GM12874 (cell line): ENCODE measurements around the gene SURF2.

Experiments
- CTCF ChIP-seq: IDR thresholded peaks from 2 replicates; pipeline ENCODE4 v1.5.1; 2011; ENCODE audit warnings: low read depth, mild to moderate bottlenecking, control low read depth, low read length, moderate library complexity; ENCODE audit not compliant: insufficient read depth

The SURF2 gene

DNA sequence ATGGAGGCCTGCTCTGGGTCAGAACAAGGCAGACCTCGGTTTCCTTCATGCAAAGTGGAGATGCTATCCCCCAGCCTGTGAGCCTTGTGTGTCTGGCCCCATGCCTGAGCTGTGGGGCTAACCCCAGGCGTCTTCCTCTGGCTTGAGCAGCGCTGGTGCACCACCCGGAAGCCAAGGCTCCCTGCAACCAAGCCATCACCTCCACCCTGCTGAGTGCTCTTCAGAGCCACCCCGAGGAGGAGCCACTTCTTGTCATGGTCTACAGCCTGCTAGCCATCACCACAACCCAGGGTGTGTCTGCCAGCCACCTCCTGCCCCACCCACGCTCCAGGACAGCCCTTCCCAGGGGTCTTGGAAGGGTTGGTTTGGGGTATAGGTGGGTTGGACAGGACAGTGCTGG lies 45.2 kb downstream of the SURF2 start:
- no peak for TF ChIP-seq CTCF

DNA sequence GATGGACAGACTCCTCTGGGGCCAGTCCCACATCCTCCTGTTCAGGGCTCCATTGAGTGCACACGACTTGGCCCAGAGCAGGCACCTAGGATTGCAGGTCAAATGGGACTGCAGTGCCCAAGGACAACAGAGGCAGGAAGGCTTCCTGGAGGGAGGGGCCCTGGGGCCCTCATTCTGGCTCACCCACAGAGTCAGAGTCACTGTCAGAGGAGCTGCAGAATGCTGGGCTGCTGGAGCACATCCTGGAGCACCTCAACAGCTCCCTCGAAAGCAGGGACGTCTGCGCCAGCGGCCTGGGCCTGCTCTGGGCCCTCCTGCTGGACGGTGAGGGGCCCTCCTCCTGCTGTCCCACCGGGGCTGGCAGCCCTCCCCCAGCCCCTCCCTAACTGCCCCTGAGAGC lies 46.3 kb downstream of the SURF2 start:
- TF ChIP-seq CTCF, result no peak

DNA sequence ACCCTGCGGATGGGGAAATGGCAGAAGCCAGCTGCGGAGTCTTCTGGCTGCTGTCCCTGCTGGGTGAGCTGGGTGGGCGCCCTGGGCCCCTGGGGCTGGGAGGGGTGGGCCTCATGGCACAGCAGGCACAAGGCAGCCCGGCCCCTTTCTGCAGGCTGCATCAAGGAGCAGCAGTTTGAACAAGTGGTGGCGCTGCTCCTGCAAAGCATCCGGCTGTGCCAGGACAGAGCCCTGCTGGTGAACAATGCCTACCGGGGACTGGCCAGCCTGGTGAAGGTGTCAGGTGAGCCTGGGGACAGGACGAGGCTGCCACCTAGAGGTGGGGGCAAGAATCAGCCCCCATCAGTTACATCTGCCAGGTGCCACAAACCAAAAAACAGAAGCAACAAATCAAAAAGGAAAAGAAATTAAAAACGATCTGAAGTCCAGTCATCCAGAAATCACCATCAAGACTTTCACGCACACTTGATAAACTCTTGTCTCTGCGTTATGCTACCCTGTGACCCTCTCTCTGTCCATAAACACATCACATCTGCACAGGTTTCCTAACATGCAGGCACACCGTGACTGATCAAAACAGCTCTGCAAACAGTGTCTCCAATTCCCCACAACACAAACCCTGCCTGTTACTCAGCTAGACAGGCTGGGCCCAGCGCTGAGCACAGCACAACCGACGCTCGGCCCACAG lies 47.6 kb downstream of the SURF2 start:
- TF ChIP-seq CTCF, result peak; percentile 76

- no peak for TF ChIP-seq CTCF
Observed at GRCh38 chr9:133404454-133405002, 48.2 kb downstream of the SURF2 start.

GRCh38 chr9:133405508-133406438 lies 49.4 kb downstream of the SURF2 start:
- TF ChIP-seq CTCF, result no peak

- peak; percentile 98 for TF ChIP-seq CTCF
Observed at GRCh38 chr9:133406480-133407307, 50.3 kb downstream of the SURF2 start.
